Hepatocyte (in vitro differentiated cells): ENCODE measurements around the gene PEMT.

Source experiments
- CTCF ChIP-seq: fragments of 200-600 bp; sonication (generic); IDR thresholded peaks from 2 replicates; pipeline ENCODE4 v1.5.1; 2016; ENCODE audit warnings: antibody characterized with exemption, mild to moderate bottlenecking; ENCODE audit not compliant: poor library complexity
- EZH2phosphoT487 ChIP-seq: fragments of 200-600 bp; sonication (generic); IDR thresholded peaks from one replicate; pipeline ENCODE4 v1.6.1; 2018; ENCODE audit warnings: antibody characterized with exemption, mild to moderate bottlenecking, low read depth, moderate library complexity; ENCODE audit not compliant: unreplicated experiment, severe bottlenecking

- TF ChIP-seq CTCF = no peak
- TF ChIP-seq EZH2phosphoT487 = no peak
Observed at GRCh38 chr17:17606416-17607000, 15.0 kb upstream of the PEMT start.
